HG03571 (cell line): ENCODE results near the gene LPIN2.
"Not testable (repeated sequence)": the region's sequence is repeated elsewhere in the genome, so short reads cannot be mapped to it uniquely, and the experiment has no call there.

Experiments used
- ATAC-seq: cut with Tn5 transposase; IDR thresholded peaks from one replicate; pipeline ENCODE4 v1.9.1; 2021; ENCODE audit not compliant: unreplicated experiment

Gene LPIN2

GRCh38 chr18:3013024-3013804, at the start of gene LPIN2:
Gene LPIN2 (minus strand): TSS chr18:3013144. CDS start chr18:2960840, 52,304 bp downstream.
- ATAC-seq = peak; percentile 84

GRCh38 chr18:3061581-3062312, 48.8 kb upstream of the LPIN2 start:
- ATAC-seq = no peak

DNA sequence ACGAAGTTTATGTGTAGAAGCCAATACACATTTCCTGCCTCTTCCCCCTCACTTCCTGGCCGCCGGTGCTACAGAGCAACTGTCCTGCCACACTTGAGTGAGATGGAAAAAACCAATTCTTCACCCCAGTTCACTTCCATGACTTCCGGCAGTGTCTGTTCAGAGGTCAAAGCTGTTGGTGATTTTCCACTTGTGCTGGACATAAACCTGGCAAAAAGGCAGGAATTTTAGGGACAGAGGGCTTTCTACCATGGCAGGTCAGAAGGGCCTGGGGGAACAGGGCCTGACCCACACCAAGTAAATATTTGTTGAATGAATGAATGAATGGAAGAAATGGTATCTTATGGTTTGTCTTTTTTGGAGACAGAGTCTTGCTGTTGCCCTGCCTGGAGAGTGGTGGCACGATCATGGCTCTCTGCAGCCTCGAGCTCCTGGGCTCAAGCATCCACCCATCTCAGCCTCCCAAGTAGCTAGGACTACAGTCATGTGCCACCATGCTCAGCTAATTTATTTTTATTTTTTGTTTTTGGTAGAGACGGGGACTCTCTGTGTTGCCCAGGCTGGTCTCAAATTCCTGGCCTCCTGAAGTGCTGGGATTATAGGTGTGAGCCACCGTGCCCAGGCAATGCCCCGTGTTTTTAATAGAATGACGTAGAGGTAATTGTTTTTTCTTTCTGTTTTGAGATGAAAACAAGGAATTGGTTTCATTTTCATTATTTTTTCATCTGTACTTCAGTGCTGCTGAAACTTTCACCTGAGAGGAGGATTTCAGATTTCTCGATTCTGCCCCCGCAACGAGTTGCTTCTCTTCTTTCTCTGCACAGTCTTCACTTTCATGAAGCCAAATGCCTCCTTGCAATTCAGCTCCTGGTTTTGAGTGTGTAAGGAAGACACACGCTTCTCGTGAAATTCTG, 48.0 kb upstream of the LPIN2 start:
- ATAC-seq = no peak

GRCh38 chr18:3059272-3059671, 46.3 kb upstream of the LPIN2 start:
- no peak for ATAC-seq

DNA sequence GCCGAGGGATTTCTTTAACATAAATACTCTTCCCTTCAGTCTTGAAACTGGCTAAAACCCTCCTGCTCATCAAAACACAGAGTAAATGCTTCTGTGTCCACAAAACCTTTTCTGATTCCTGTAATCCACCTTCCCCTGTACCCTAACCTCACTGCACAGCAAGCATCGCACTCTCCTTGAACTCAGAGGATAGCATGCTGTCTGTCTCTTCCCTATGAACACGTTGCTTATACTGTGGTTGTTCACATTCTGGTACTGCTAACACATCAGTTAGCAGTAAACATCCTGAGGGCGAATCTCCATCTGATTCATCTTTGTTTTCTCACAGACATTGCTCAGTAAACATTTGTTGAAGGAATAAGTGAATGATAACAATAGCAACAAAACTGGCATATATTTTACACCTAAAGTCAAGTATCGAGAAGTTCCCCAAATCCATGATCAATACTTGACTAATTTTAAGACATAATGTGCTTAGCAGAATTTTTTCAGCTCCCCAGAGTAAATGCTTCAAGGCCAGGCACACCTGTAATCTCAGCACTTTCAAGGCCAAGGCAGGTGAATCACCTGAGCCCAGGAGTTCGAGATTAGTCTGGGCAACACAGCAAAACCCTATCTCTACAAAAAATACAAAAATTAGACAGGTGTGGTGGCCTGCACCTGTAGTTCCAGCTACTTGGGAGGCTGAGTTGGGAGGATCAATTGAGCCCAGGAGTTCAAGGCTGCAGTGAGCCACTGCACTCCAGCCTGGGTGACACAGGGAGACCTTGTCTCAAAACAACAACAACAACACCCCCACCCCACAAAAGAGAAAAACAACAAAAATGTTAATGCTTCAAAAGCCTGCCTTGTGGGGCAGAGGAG, 45.6 kb upstream of the LPIN2 start:
- ATAC-seq = no peak

GRCh38 chr18:3057526-3057925, 44.6 kb upstream of the LPIN2 start:
- no peak for ATAC-seq

GRCh38 chr18:3056311-3056710, 43.4 kb upstream of the LPIN2 start:
- no peak for ATAC-seq

- ATAC-seq = no peak
Measured at GRCh38 chr18:3055816-3056215, 42.9 kb upstream of the LPIN2 start.

DNA sequence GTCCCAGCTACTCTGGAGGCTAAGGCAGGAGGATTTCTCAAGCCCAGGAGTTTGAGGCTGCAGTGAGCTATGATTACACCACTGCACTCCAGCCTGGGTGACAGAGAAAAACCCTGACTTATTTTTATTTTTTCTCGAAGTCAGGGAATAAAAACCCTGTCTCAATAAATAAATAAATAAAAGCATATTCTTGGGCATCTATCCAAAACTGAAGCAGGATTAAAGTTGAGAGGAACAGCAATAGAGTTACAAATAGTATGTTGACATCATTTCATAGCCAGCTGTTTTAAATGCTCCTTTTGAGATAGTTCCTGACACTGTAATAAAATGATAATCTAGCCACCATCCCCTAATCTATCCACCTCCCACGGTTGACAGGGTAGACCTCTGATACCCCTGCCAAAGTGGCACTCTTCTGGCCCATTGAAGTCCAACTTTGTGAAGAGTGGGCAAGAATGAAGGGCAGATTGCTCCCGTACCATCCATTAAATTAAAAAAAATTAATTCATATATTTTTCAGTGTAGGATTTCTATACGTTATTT, 42.3 kb upstream of the LPIN2 start:
- ATAC-seq = no peak

GRCh38 chr18:3054780-3055179, 41.8 kb upstream of the LPIN2 start:
- ATAC-seq = no peak

DNA sequence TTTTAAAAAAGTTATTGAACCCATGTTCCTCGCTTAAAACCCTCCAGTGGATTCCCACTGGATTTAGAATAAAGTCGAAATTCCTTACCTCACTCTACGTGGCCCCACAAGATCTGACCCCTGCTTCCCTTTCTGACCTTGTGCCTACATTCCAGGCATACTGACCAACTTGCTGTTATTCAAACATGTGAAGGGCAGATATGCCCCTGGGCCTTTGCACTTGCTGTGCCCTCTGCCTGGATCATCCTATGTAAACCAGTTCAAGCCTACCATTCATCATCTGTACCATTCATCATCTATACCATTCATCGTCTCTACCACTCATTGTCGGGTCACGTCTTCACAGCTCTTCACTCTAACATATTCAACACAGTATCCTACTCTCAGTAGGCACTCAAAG, 41.3 kb upstream of the LPIN2 start:
- no peak for ATAC-seq

DNA sequence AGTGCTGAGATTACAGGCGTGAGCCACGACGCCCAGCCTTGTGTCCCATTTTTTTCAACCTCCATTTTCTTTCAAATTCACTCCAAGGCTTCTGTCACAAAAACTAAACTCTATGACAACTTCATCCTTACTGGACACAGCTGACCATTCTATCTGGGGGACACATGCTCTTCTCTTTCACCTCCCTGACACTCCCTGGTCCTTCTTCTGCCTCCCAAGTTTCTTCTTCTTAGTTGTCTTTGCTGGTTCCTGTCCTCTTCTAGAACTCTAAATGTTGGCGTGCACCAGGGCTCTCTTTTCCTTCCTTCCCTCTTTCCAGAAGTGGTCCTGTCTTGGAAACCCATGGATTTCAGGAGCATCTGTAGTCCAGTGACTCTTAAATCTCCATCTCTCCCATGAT, 40.1 kb upstream of the LPIN2 start:
- ATAC-seq = no peak

DNA sequence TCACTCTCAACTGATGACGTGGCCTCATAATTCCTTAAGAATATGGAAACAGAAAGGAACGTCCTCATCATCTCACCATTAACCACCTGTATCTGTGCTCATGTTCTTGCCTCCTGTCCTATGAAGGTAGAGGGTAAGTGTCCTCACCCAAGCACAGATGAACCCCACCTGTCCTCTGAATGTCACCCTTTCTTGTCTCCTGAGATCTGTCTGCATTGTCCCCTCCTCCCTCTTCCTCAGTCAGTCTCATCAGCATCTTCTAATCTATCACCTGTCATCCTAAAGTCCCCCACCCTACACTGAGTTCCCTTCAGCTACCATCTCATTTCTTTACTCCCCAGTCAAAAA, 39.4 kb upstream of the LPIN2 start:
- ATAC-seq = no peak

DNA sequence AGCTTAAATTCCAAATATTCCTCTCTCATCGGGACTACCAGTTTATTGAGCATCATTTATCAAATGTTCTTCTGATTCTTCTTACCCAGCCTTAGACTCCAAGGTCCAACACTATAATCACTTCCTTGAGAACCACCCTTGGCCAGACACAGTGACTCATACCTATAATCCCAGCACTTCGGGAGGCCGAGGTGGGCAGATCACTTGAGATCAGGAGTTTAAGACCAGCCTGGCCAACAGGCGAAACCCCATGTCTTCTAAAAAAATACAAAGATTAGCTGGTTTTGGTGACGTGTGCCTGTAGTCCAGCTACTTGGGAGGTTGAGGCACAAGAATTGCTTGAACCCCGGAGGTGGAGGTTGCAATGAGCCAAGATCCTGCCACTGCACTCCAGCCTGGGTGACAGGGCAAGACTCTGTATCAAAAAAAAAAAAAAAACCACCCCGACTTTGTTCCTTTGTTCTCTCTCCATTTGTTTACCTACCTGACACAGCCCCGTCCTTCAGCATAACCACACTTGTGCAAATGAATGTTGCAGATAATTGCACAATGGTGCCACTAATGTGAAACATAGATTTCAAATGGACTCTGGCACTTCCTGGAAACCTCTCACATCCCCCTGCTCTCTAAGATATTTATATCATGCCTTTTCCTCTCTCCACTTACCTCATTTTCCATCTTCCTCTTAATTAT, 38.9 kb upstream of the LPIN2 start:
- ATAC-seq = no peak

DNA sequence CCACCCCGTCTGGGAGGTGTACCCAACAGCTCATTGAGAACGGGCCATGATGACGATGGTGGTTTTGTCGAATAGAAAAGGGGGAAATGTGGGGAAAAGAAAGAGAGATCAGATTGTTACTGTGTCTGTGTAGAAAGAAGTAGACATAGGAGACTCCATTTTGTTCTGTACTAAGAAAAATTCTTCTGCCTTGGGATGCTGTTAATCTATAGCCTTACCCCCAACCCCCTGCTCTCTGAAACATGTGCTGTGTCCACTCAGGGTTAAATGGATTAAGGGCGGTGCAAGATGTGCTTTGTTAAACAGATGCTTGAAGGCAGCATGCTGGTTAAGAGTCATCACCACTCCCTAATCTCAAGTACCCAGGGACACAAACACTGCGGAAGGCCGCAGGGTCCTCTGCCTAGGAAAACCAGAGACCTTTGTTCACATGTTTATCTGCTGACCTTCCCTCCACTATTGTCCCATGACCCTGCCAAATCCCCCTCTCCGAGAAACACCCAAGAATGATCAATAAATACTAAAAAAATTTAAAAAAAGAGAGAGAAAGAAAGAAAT, 37.0 kb upstream of the LPIN2 start:
- not testable (repeated sequence) for ATAC-seq

DNA sequence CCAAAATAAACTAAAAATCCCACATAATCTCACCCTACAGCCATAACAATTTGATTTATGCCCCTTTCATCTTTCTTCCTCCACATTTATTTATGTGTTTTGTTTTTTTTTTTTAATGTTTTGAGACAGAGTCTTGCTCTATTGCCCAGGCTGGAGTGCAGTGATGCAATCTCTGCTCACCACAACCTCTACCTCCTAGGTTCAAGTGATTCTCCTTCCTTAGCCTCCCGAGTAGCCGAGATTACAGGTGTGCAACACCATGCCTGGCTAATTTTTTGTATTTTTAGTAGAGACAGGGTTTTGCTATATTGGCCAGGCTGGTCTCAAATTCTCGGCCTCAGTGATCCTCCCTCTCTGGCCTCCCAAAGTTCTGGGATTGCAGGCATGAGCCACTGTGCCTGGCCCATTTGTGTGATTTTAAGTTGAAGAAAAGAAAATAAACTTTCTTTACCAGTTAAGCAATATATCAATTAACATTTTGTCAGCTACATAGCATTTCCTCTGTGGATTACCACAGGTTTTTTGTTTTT, 35.9 kb upstream of the LPIN2 start:
- ATAC-seq = no peak

GRCh38 chr18:3048121-3048520, 35.2 kb upstream of the LPIN2 start:
- no peak for ATAC-seq

DNA sequence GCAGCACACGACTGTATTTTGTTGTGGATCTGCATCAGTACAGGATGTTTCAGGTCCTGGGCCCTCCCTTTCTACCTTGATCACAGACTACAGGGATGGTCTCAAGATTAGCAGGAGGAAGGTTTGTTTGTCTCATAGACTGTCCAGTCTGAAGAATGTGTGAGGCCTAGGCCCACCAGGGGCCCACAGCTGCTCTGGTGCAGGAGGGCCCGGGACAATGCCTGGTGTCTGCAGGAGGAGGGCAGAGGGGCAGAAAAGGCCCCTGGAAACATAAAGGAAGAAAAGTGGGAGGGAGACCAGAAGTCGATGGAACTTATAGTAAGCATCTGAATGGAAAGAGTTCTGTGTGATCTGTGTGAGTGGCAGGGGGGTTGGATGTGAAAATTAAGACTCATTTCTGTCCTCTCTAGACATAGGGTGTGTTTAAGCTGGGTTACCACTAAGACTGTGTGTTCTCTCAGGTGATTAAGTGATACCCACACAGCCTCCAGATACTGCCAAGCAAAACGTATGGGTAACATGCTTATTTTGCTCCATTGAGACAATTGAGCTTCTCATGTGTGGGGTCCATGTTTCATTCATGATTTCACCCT, 33.4 kb upstream of the LPIN2 start:
- ATAC-seq = no peak
